Astrocyte (in vitro differentiated cells and primary cell): ENCODE data around the gene C9orf50. TPM values are rescaled to one million over a fixed set of nuclear protein-coding genes. Genes with fewer than 3 reads are reported as not detected.
A peak's percentile ranks its signal among the peaks of the same experiment; 100 is the strongest.

ENCODE experiments used
- DNase-seq: peaks from one replicate; pipeline ENCODE4 v3.0.0-alpha.2; 2010; ENCODE audit warnings: low read depth
- FAIRE-seq: peaks from 2 replicates; lab custom pipeline; 2011; peaks lifted over from hg19 to GRCh38; lab: Jason Lieb, UNC
- H2AFZ ChIP-seq: 2 replicates; pipeline ENCODE4 v1.6.0; 2012; ENCODE audit warnings: low read depth, low read length, inconsistent platforms
- H3K27ac ChIP-seq: 2 replicates; pipeline ENCODE4 v1.5.1; 2011; ENCODE audit warnings: low read depth, low read length, inconsistent platforms
- H3K27me3 ChIP-seq: 2 replicates; pipeline ENCODE4 v1.6.0; 2011; ENCODE audit warnings: low read length, inconsistent platforms; ENCODE audit not compliant: insufficient read depth
- H3K36me3 ChIP-seq: 2 replicates; pipeline ENCODE4 v1.5.1; 2011; ENCODE audit warnings: low read length, inconsistent platforms; ENCODE audit not compliant: insufficient read depth
- H3K4me1 ChIP-seq: 2 replicates; pipeline ENCODE4 v1.5.1; 2011; ENCODE audit warnings: low read length, inconsistent platforms; ENCODE audit not compliant: insufficient read depth
- H3K4me2 ChIP-seq: 2 replicates; pipeline ENCODE4 v1.6.0; 2012; ENCODE audit warnings: low read length, inconsistent platforms
- H3K4me3 ChIP-seq: 2 replicates; pipeline ENCODE4 v1.5.1; 2011; ENCODE audit warnings: low read depth, mild to moderate bottlenecking, low read length, inconsistent platforms; ENCODE audit not compliant: insufficient read depth
- H3K79me2 ChIP-seq: 2 replicates; pipeline ENCODE4 v1.6.0; 2012; ENCODE audit warnings: mild to moderate bottlenecking, low read length, inconsistent platforms; ENCODE audit not compliant: insufficient read depth
- H3K9ac ChIP-seq: 2 replicates; pipeline ENCODE4 v1.6.0; 2012; ENCODE audit warnings: mild to moderate bottlenecking, low read length, inconsistent platforms
- H3K9me3 ChIP-seq: 2 replicates; pipeline ENCODE4 v1.5.1; 2012; ENCODE audit warnings: low read depth, mild to moderate bottlenecking, low read length, inconsistent platforms; ENCODE audit not compliant: insufficient read depth
- H4K20me1 ChIP-seq: 2 replicates; pipeline ENCODE4 v1.6.0; 2012; ENCODE audit warnings: low read length, inconsistent platforms; ENCODE audit not compliant: insufficient read depth
- H3K27ac Mint-ChIP-seq: one replicate; pipeline ENCODE4 v1.8.0; 2021; ENCODE audit warnings: mild to moderate bottlenecking, mixed read lengths; ENCODE audit not compliant: unreplicated experiment
- H3K27me3 Mint-ChIP-seq: one replicate; pipeline ENCODE4 v1.8.0; 2021; ENCODE audit warnings: low read depth, mixed read lengths; ENCODE audit not compliant: unreplicated experiment
- H3K36me3 Mint-ChIP-seq: one replicate; pipeline ENCODE4 v1.8.0; 2021; ENCODE audit warnings: low read depth, mixed read lengths; ENCODE audit not compliant: unreplicated experiment
- H3K4me1 Mint-ChIP-seq: one replicate; pipeline ENCODE4 v1.8.0; 2021; ENCODE audit warnings: low read depth, mixed read lengths; ENCODE audit not compliant: unreplicated experiment
- H3K4me3 Mint-ChIP-seq: one replicate; pipeline ENCODE4 v1.8.0; 2021; ENCODE audit warnings: mild to moderate bottlenecking, moderate library complexity, mixed read lengths; ENCODE audit not compliant: unreplicated experiment
- H3K9me3 Mint-ChIP-seq: one replicate; pipeline ENCODE4 v1.8.0; 2021; ENCODE audit warnings: mild to moderate bottlenecking, mixed read lengths; ENCODE audit not compliant: unreplicated experiment
- EZH2 ChIP-seq: IDR thresholded peaks from 2 replicates; pipeline ENCODE4 v1.6.1; 2012; ENCODE audit warnings: mild to moderate bottlenecking, low read length, inconsistent platforms; ENCODE audit not compliant: insufficient read depth
- total RNA-seq: library from RNA; stranded (reverse); gene quantifications from 2 replicates; pipeline ENCODE4 v1.2.1, GENCODE V29; 2021
- TF ChIP-seq, protein P1 (sequence below): IDR thresholded peaks from 2 replicates; pipeline ENCODE4 v1.5.1; 2011; ENCODE audit warnings: low read depth, mild to moderate bottlenecking, inconsistent platforms, low read length, moderate library complexity; ENCODE audit not compliant: insufficient read depth

C9orf50 gene
- total RNA-seq, 1 donor from 2014 or later, result 0.41 TPM

DNA sequence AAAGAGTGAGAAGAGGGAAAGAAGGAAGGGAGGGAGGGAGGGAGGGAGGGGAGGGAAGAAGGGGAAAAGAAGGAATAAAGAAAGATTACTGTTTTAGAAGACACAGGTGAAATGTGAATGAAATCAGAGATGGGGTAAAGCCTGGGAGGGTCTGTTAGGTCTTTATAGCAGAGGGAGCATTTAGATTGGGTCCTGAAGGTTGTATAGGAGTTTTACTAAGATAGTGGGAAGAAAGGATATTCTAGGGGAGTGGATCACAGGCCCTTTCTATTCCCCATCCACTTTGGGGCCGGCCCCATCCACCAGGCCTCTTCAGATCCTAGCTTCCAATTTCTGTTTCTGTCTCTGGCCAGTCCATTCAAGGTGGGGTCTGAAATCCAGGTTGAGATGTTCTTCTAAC, 35.5 kb downstream of the C9orf50 start:
- Histone ChIP-seq H4K20me1 (no peaks in the 10 kb centered on the region), H3K4me1 (no peaks in the 10 kb centered on the region), H3K9me3 (no peaks in the 10 kb centered on the region), H3K27me3 (no peaks in the 10 kb centered on the region), H3K9ac (no peak overlapping the region), H2AFZ (no peak overlapping the region), H3K36me3 (no peaks in the 10 kb centered on the region), H3K79me2 (no peaks in the 10 kb centered on the region), H3K27ac (no peak overlapping the region), H3K4me2 (no peak overlapping the region), H3K4me3 (no peak overlapping the region)
- DNase-seq (no peak), FAIRE-seq (no peak)
- H3K4me1 Mint-ChIP-seq, result no peaks in the 10 kb centered on the region
- no peak overlapping the region for H3K27ac Mint-ChIP-seq
- TF ChIP-seq, protein P1, sequence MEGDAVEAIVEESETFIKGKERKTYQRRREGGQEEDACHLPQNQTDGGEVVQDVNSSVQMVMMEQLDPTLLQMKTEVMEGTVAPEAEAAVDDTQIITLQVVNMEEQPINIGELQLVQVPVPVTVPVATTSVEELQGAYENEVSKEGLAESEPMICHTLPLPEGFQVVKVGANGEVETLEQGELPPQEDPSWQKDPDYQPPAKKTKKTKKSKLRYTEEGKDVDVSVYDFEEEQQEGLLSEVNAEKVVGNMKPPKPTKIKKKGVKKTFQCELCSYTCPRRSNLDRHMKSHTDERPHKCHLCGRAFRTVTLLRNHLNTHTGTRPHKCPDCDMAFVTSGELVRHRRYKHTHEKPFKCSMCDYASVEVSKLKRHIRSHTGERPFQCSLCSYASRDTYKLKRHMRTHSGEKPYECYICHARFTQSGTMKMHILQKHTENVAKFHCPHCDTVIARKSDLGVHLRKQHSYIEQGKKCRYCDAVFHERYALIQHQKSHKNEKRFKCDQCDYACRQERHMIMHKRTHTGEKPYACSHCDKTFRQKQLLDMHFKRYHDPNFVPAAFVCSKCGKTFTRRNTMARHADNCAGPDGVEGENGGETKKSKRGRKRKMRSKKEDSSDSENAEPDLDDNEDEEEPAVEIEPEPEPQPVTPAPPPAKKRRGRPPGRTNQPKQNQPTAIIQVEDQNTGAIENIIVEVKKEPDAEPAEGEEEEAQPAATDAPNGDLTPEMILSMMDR, result no peak
- no peak for TF ChIP-seq EZH2
- H3K4me3 Mint-ChIP-seq, result no peak overlapping the region
- no peaks in the 10 kb centered on the region for H3K36me3 Mint-ChIP-seq
- H3K27me3 Mint-ChIP-seq, result peaks cover 19% of the 10 kb centered on the region
- H3K9me3 Mint-ChIP-seq, result peaks cover under 1% of the 10 kb centered on the region

DNA sequence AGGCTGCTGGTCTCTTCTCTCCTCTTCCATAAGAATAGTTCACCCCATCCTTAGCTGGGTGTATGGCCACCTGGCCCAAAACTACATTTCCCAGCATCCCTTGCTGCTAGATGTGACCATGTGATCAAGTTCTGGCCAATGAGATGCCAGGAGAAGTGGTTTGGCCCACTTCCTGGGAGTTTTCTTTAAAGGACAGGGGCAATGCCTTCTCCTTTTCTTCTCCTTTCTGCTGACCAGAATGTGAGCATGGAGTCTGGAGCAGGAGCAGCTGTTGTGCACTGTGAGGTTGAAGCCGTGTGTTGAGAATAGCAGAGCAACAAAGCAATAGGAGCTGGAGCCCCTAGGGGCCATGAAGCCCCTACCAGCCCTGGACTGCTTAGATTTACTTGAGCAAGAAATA, 36.8 kb downstream of the C9orf50 start:
- Histone ChIP-seq H3K4me1 (no peaks in the 10 kb centered on the region), H3K27ac (no peak overlapping the region), H3K4me3 (no peak overlapping the region), H3K27me3 (no peaks in the 10 kb centered on the region), H2AFZ (peak overlapping the region; percentile 65), H3K4me2 (no peak overlapping the region), H4K20me1 (no peaks in the 10 kb centered on the region), H3K79me2 (no peaks in the 10 kb centered on the region), H3K9ac (no peak overlapping the region), H3K36me3 (no peaks in the 10 kb centered on the region), H3K9me3 (no peaks in the 10 kb centered on the region)
- peaks cover 17% of the 10 kb centered on the region for H3K27me3 Mint-ChIP-seq
- no peak overlapping the region for H3K4me3 Mint-ChIP-seq
- no peaks in the 10 kb centered on the region for H3K4me1 Mint-ChIP-seq
- H3K27ac Mint-ChIP-seq, result peak overlapping the region; percentile 16
- H3K9me3 Mint-ChIP-seq, result peaks cover 2% of the 10 kb centered on the region
- no peak for TF ChIP-seq EZH2
- TF ChIP-seq, protein P1, result no peak
- peak; percentile 52 for FAIRE-seq
- peak; percentile 71 for DNase-seq
- H3K36me3 Mint-ChIP-seq, result no peaks in the 10 kb centered on the region

DNA sequence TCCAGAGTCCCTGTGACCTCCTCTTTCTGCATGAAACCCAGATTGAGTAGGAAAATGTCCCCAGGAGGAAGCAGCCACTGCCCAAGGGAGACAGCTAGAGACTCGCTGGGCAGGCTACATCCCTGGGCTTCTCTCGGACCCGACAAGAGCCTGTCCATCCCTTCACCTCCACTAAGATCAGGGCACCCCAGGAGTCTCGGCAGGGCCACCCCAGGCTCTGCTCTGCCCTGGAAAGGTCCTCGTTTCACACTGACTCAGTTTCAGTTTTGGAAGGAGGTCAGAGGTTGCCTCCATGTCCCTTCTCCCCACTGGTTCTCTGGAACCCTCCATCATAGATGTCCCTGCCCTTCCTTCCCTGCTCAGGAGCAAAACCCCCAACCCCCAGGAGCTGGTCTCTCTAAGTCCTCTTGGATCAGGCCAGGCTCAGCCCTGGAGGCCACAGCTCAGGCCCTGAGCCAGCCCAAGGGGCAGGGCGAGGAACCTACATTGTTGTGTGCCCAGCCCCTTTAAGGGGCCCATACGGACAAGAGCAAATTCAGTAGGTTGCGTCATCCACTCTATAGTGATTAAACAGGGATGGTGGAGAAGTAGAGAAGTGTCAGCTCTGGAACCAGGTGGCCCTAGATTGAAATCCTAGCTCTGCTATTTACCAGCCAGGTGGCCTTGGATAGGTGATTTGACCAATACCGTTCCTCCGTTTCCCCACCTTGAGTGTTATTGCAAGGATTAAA, 37.4 kb downstream of the C9orf50 start:
- no peak overlapping the region for H3K27ac ChIP-seq
- no peaks in the 10 kb centered on the region for H3K36me3 ChIP-seq
- H3K9me3 Mint-ChIP-seq, result peaks cover 2% of the 10 kb centered on the region
- peaks cover 12% of the 10 kb centered on the region for H3K27me3 Mint-ChIP-seq
- no peaks in the 10 kb centered on the region for H4K20me1 ChIP-seq
- no peak overlapping the region for H3K4me2 ChIP-seq
- no peak overlapping the region for H3K4me3 ChIP-seq
- H3K79me2 ChIP-seq, result no peaks in the 10 kb centered on the region
- H3K36me3 Mint-ChIP-seq, result no peaks in the 10 kb centered on the region
- H3K9ac ChIP-seq, result no peak overlapping the region
- DNase-seq, result no peak
- H3K4me3 Mint-ChIP-seq, result no peak overlapping the region
- no peak overlapping the region for H3K27ac Mint-ChIP-seq
- no peaks in the 10 kb centered on the region for H3K4me1 ChIP-seq
- TF ChIP-seq, protein P1, result no peak
- H3K9me3 ChIP-seq, result no peaks in the 10 kb centered on the region
- H2AFZ ChIP-seq, result no peak overlapping the region
- FAIRE-seq, result no peak
- no peaks in the 10 kb centered on the region for H3K4me1 Mint-ChIP-seq
- H3K27me3 ChIP-seq, result no peaks in the 10 kb centered on the region
